Coronary artery (tissue), 2 donors: ENCODE measurements around the gene C1orf174.

Source experiments
- DNase-seq: peaks from one replicate; pipeline ENCODE4 v3.0.0-alpha.2; 2017; ENCODE audit warnings: low spot score
- H3K27ac ChIP-seq, 2 donors: fragments of 200-600 bp; sonication (generic); one replicate each; pipeline ENCODE4 v1.5.1; 2016 to 2019
- H3K4me3 ChIP-seq: fragments of 200-600 bp; sonication (generic); 2 replicates; pipeline ENCODE4 v1.5.1; 2016; ENCODE audit warnings: mild to moderate bottlenecking, moderate library complexity
- CTCF ChIP-seq: fragments of 200-600 bp; sonication (generic); IDR thresholded peaks from one replicate; pipeline ENCODE4 v1.5.1; 2019; ENCODE audit warnings: antibody characterized with exemption

C1orf174 gene

GRCh38 chr1:3925256-3925655 lies 25.2 kb upstream of the C1orf174 start:
- no peak for TF ChIP-seq CTCF
- Histone ChIP-seq H3K4me3 (no peak overlapping the region), H3K27ac (no peak overlapping the region)
- no peak for DNase-seq

GRCh38 chr1:3924825-3925220 lies 24.8 kb upstream of the C1orf174 start:
- H3K27ac ChIP-seq, result no peak overlapping the region
- TF ChIP-seq CTCF, result no peak
- DNase-seq, result no peak
- no peak overlapping the region for H3K4me3 ChIP-seq

- Histone ChIP-seq H3K4me3 (no peak overlapping the region), H3K27ac (no peak overlapping the region)
- DNase-seq, result no peak
- TF ChIP-seq CTCF, result no peak
These were observed 24.2 kb upstream of the C1orf174 start for GRCh38 chr1:3924186-3924824.

- no peak for TF ChIP-seq CTCF
- DNase-seq, result no peak
- H3K27ac ChIP-seq, result no peak overlapping the region
- no peak overlapping the region for H3K4me3 ChIP-seq
These were observed 23.5 kb upstream of the C1orf174 start for GRCh38 chr1:3923378-3924185.

DNA sequence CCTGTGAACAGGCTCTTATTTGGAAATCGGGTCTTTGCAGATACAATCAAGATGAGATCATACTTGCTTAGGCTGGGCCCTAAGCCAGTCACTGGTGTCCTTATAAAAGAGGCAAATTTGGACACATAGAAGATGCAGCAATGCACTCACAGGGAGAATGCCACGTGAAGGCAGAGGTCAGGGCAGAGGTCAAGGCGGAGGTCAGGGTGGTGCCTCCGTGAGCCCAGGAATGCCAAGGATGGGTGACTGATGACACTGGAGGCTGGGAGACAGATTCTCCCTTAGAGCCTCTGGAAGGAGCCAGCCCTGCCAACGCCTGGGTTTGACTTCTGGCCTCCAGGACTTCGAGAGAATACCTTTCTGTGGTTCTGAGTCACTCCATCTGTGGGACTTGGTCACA lies 22.8 kb upstream of the C1orf174 start:
- Histone ChIP-seq H3K27ac (no peak overlapping the region), H3K4me3 (no peak overlapping the region)
- DNase-seq, result no peak
- TF ChIP-seq CTCF, result no peak

GRCh38 chr1:3922201-3922725 lies 22.2 kb upstream of the C1orf174 start:
- no peak for TF ChIP-seq CTCF
- Histone ChIP-seq H3K27ac (no peak overlapping the region), H3K4me3 (no peak overlapping the region)
- no peak for DNase-seq

GRCh38 chr1:3921765-3922164 lies 21.7 kb upstream of the C1orf174 start:
- no peak for DNase-seq
- no peak for TF ChIP-seq CTCF
- Histone ChIP-seq H3K4me3 (no peak overlapping the region), H3K27ac (no peak overlapping the region)
